ENCODE data around the gene ARPC2. TPM values are rescaled to one million over a fixed set of nuclear protein-coding genes. Genes with fewer than 3 reads are reported as not detected.
A peak's percentile ranks its signal among the peaks of the same experiment; 100 is the strongest.

Gene ARPC2
- total RNA-seq, 4 donors from 2014 or later = 278 to 384 (median 348) TPM

DNA sequence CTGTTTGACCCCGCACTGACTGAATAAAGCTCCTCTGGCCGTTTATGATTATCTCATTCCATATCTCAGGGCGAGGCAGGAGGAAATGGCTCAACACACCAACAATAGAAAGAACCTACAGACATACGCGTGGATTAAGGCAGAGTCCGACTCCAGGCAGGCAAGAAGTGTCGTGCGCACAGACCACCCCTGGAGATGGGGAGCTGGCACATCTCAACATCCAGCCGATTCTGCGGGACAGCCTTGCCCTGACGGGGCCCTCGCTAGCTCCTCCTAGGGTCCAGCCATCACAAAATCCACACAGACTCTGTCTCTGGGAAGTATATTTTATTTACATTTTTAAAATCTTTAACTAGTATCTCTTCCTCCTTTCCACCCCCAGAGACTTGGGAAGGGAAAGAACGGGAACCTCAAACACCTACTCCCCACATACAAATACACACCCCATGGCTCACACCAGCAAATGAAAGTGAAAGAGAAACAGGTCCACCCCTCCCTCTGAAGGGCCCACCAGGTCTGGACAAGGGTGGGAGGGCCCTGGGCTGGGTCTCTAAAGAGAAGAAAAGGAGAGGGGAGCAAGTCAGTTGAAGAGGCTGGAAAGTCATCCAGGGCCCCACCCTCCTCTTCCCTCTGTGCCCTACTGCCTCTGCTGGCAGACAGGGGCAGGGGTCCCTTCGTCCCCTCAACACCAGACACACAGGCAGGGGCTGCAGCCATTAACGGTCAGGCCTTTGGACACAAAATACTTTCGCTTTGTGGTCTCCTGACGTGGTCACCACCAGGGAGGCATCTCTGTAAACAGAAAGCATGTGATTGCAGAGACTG is 47.0 kb downstream of the ARPC2 start:
- DNase-seq (ENCODE audit: low spot score) (no peak), ATAC-seq (ENCODE audit: low FRiP score) (no peak)
- TF ChIP-seq, protein P1, sequence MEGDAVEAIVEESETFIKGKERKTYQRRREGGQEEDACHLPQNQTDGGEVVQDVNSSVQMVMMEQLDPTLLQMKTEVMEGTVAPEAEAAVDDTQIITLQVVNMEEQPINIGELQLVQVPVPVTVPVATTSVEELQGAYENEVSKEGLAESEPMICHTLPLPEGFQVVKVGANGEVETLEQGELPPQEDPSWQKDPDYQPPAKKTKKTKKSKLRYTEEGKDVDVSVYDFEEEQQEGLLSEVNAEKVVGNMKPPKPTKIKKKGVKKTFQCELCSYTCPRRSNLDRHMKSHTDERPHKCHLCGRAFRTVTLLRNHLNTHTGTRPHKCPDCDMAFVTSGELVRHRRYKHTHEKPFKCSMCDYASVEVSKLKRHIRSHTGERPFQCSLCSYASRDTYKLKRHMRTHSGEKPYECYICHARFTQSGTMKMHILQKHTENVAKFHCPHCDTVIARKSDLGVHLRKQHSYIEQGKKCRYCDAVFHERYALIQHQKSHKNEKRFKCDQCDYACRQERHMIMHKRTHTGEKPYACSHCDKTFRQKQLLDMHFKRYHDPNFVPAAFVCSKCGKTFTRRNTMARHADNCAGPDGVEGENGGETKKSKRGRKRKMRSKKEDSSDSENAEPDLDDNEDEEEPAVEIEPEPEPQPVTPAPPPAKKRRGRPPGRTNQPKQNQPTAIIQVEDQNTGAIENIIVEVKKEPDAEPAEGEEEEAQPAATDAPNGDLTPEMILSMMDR (IDR thresholded peaks at IDR 0.05) = no peak

DNA sequence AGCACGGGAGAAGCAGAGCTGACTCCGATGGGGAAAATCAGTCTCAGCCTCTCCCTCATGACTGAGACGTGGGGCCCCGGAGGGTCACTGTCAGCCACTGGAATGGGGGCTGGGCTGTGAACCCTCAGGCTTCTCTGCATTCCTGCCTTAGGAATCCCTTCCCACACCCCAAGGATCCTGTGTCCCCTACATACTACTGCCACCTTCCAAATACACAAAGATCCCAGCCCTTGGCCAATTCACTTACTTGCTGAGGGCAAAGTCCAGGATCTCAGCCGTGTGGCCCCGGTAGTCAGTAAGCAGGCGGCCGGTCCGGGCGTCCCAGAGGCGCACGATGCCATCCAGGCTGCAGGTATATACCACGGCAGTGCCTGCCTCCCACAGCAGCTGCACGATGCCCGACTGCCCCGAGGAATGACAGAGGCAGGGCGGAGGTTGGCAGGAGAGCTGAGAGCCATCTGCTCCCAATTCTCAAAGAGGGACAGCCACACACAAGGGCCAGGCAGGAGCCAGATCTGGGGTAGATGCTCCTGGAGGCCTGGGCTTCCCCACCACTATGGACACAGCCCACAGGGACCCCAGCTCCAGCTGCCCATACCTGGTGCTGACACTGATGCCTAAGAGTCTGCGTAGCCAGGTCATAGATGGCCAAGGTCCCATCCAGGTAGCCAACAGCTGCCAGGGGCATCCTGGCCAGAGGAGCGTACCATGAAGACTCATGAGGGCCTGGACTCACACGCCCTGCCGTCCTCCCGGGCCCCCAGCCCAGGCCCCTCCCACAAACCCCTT is 48.0 kb downstream of the ARPC2 start:
- no peak for ATAC-seq (ENCODE audit: low FRiP score)
- no peak for DNase-seq (ENCODE audit: low spot score)
- TF ChIP-seq, protein P1 (IDR thresholded peaks at IDR 0.05) = no peak

DNA sequence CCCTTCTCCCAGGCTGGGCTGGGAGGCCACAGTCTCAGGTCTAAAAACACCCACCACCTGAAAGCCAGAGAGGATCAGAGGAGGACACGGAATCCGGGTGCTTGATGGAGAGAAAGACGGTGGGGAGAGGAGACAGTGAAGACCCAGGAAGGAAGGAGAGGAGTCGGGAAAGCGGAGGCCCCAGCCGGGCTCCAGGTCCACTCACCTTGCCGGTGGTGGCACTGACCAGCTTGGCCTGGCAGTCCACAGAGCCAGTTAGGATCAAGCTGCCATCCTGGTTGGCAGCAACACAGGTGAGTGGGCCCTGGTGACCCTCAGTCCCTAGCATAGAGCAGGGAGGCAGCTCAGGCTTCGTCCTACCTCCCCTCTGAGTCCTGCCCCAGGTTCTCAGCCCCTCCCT is 48.6 kb downstream of the ARPC2 start:
- DNase-seq (ENCODE audit: low spot score) = no peak
- ATAC-seq (ENCODE audit: low FRiP score) = no peak
- TF ChIP-seq, protein P1 (IDR thresholded peaks at IDR 0.05) = no peak

DNA sequence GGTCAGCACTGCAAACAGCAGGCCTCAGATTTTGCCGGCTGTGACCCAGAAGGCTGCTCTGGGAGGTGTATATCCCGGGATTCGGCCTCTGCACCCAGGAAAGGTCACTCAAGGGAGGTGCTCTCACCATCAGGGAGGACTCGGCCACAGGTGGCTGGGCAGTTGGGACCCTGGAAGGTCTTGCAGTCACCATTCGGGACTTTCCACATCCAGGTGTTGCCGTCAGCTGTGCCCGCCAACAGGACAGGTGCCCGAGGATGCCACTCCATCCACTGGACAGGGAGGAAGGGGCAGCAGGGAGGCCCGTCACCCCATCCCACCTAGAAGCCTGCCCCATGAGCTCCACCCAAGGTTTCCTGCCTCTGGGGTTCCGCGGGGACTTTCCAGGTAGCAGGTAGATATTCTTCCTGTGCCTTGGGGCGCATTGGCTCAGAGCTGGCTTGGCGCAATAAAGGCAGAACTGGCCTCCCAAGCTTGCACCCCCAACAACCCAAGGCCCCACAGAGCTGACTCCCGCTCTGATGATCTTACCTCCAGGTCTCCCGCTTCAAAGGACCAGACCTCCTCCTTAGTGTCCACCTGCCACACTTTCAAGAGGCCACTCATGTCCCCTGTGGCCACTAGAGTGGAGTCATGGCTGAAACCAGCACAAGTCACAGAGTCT is 49.5 kb downstream of the ARPC2 start:
- TF ChIP-seq, protein P1 (IDR thresholded peaks at IDR 0.05) = no peak
- ATAC-seq (ENCODE audit: low FRiP score) (no peak), DNase-seq (ENCODE audit: low spot score) (no peak)

DNA sequence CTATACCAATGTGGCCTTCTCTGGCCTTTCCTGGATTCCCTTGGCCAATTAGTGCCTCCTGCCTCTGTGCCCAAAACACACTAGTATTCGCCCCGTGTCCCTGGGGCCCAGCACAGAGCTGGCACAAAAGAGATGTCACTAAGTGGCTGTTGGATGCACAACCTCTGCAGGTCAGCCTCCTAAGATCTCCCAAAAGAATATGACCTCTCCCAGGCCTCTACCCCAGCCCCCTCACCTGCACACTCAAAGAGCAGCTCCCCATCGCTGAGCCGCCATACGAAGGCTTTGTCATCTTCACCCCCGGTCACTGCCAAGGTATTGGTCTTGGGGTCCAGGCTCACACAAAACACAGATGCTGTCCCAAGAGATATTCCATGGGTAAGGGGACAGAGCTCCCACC is 50.3 kb downstream of the ARPC2 start:
- DNase-seq (ENCODE audit: low spot score) (no peak), ATAC-seq (ENCODE audit: low FRiP score) (no peak)
- TF ChIP-seq, protein P1 (IDR thresholded peaks at IDR 0.05) = no peak

DNA sequence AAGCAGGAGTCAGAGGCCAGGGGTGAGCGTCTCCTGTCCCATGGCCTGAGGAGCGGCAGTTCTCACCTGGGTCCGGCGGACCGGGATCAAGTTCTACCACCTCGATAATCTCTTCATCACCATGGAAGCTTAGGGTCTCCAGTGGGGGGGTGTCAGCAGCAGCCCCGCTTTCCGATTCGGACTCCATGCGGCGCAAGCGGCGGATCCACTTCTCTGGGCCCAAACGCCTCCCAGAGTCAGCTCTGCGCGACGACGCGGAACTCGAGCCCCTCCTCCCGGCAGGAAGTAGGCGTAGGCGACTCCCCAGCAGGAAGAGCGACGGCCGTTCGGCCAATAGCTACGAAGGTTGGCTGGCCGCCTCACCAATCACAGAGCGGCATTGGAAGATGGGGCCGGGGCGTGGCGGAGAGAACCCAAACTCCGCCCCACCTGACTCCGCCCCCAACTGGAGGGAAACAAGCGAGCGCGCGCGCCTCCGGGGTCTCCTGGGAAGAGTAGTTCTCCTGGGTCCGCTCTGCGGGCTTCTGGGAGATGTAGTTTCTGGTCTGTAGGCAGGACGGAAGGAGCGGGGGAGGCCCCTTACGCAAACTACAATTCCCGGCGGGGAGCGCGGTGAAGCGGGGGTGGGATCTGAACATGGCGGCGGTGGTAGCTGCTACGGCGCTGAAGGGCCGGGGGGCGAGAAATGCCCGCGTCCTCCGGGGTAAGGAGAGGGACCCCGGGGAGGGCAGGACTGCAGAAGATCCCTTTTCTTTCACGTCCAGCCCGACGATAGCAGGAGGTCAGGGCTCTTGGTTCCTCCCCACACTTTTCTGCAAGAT is 53.1 kb downstream of the ARPC2 start, which contains the start of the genes AAMP and PNKD:
Gene AAMP, minus strand, starts transcription at position 238 of the 821 bp plus-strand sequence. Its CDS starts 51 bp downstream, at position 187.
Gene PNKD, plus strand, starts transcription at position 620 of the 821 bp plus-strand sequence. Its CDS starts 17 bp downstream, at position 637.
- TF ChIP-seq, protein P1 (IDR thresholded peaks at IDR 0.05) = no peak
- ATAC-seq (ENCODE audit: low FRiP score) = peak; percentile 95
- DNase-seq (ENCODE audit: low spot score) = peak; percentile 99

Measured in omental fat pad (tissue), 4 donors.